SW480 (cell line): ENCODE measurements around the gene IL6ST.

ENCODE experiments used
- DNase-seq: peaks from one replicate; pipeline ENCODE4 v3.0.0-alpha.2; 2016; ENCODE audit warnings: low spot score

The IL6ST gene

DNA sequence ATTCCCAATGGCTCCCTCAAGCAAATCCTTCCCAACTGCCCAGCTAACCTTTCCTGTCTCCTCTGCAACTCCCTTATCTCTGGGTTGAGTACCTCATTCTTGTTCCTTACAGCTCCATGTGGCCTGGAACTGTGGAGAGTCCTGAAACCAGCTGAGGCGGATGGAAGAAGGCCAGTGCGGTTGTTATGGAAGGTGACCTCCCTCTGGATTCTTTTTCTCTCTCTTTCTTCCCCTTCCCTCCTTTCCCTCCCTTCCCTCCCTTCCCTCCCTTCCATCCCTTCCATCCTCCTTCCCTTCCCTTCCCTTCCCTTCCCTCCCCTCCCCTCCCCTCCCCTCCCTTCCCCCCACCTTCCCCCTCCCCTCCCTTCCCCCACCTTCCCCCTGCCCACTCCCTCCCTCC, 98.5 kb downstream of the IL6ST start:
- no peak for DNase-seq

DNA sequence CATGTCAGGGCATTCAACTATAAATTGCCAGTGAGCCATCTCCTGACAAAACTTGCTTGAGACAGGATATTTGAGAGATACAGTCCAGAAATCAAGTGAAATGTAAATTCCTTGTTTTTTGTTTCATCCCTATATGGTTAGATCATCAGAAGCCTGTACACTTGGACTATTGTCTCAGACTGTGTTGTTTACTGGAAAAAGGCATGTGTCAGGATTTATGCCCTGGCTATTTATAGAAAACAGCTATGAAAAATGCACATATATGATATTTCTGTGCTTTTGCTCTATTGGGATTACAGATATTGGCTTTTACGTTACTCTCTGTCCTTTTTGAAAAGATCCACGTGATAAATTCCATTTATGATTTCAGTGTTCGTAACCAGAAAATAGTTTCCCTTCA, 99.4 kb downstream of the IL6ST start:
- DNase-seq = no peak

DNA sequence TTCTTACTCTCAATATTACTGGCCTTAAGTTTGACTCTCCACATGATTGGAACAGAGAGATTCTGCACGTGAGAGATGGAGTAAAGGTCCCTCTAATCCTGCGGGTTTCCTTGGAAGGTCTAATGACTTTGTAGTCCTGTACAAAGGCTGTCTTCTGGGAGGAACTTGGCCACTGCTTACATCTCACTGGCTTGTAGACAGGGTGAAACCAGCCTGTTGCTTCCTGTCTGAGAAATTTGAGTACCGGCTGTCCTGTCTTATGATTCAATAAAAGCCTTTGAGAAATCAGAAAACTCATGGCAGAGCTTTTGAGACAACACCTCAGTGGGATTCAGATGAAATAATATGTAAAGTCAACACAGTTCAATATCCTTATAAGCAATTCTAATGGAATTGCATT, 100.6 kb downstream of the IL6ST start:
- no peak for DNase-seq

DNA sequence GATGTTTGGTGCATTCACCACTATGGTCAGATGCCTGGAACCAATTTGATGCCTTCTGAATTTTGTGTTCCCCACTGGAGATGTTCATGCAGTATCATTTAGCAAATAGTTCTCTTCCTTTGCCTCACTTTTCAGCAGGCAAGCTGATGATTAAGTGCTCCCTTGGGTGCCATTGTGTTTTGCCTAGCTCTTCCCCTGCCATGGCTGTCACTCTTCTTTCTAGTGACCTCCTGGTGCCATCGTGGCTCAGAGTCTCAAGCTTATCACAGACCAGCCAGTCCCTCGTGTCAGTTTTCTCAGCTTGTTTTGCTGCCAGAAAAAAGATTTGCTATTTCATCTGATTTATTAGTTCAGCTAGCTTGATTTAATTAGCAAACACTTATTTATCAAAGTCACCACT, 102.3 kb downstream of the IL6ST start:
- DNase-seq = no peak

DNA sequence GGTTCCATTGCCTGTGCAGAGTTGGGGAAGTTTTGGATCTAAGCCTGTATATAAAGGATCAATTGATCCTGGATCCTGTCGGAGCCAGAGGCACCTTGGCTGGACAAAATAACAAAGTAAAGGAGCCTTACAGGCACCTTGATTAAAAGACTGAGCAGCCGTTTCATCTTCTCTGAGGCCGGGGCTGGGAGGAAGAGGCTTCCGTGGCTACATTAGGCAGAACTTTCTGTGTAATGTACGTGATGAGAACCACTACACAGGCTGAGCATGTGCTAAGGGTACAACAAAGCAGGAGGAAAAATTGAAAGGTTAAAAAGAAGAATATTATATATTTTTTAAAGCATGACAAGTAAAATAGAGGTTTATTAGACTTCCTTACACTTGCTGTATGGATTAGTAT, 106.6 kb downstream of the IL6ST start:
- DNase-seq = no peak

DNA sequence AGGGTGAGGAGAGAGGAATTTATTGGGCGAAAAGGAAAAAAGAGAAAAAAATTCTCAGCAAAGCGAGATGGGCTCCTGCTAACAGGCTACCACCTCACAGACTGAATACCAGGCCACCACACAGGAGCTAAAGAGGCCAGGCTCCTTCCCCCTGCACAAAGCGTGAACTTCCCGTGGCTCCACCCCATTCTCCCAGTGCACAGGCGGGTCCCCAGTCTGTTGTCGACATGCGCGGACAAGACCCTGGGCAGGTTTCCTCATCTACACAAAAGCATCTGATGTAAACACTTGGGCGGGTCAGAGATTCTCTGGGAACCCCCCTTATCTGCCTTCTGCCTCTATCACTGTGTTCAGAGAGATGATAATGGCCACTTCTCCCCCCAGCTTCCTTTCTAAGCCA, 109.4 kb downstream of the IL6ST start:
- DNase-seq = no peak
